ENCODE measurements around the gene DNAH6.
"Not testable (repeated sequence)": the region's sequence is repeated elsewhere in the genome, so short reads cannot be mapped to it uniquely, and the experiment has no call there.

DNAH6 gene

GRCh38 chr2:84516234-84516986 lies at the start of gene DNAH6:
Gene DNAH6, plus strand, starts transcription at chr2:84516498. Its CDS starts 1,329 bp downstream, at chr2:84517827.
- no peak for DNase-seq (ENCODE audit: low read depth)

GRCh38 chr2:84467389-84467788 lies 48.9 kb upstream of the DNAH6 start:
- DNase-seq (ENCODE audit: low read depth), result no peak

GRCh38 chr2:84472423-84472822 lies 43.9 kb upstream of the DNAH6 start:
- not testable (repeated sequence) for DNase-seq (ENCODE audit: low read depth)

GRCh38 chr2:84472856-84473565 lies 43.3 kb upstream of the DNAH6 start:
- DNase-seq (ENCODE audit: low read depth), result no peak

- no peak for DNase-seq (ENCODE audit: low read depth)
Observed at GRCh38 chr2:84474176-84474575, 42.1 kb upstream of the DNAH6 start.

- DNase-seq (ENCODE audit: low read depth), result no peak
Observed at GRCh38 chr2:84477886-84478285, 38.4 kb upstream of the DNAH6 start.

GRCh38 chr2:84478867-84479266 lies 37.4 kb upstream of the DNAH6 start:
- DNase-seq (ENCODE audit: low read depth), result no peak

- DNase-seq (ENCODE audit: low read depth), result no peak
Observed at GRCh38 chr2:84481702-84482101, 34.6 kb upstream of the DNAH6 start.

- DNase-seq (ENCODE audit: low read depth), result no peak
Observed at GRCh38 chr2:84482603-84483002, 33.7 kb upstream of the DNAH6 start.

GRCh38 chr2:84483320-84483719 lies 33.0 kb upstream of the DNAH6 start:
- no peak for DNase-seq (ENCODE audit: low read depth)

GRCh38 chr2:84486441-84487115 lies 29.7 kb upstream of the DNAH6 start:
- DNase-seq (ENCODE audit: low read depth), result no peak

- DNase-seq (ENCODE audit: low read depth), result no peak
Observed at GRCh38 chr2:84487298-84487996, 28.9 kb upstream of the DNAH6 start.

GRCh38 chr2:84491256-84491655 lies 25.0 kb upstream of the DNAH6 start:
- DNase-seq (ENCODE audit: low read depth), result no peak

- no peak for DNase-seq (ENCODE audit: low read depth)
Observed at GRCh38 chr2:84491741-84492140, 24.6 kb upstream of the DNAH6 start.

- DNase-seq (ENCODE audit: low read depth), result no peak
Observed at GRCh38 chr2:84492571-84492970, 23.7 kb upstream of the DNAH6 start.

- no peak for DNase-seq (ENCODE audit: low read depth)
Observed at GRCh38 chr2:84493514-84493913, 22.8 kb upstream of the DNAH6 start.

- no peak for DNase-seq (ENCODE audit: low read depth)
Observed at GRCh38 chr2:84494070-84494469, 22.2 kb upstream of the DNAH6 start.

GRCh38 chr2:84495539-84496146 lies 20.7 kb upstream of the DNAH6 start:
- no peak for DNase-seq (ENCODE audit: low read depth)

- DNase-seq (ENCODE audit: low read depth), result no peak
Observed at GRCh38 chr2:84496386-84496785, 19.9 kb upstream of the DNAH6 start.

- no peak for DNase-seq (ENCODE audit: low read depth)
Observed at GRCh38 chr2:84497285-84497684, 19.0 kb upstream of the DNAH6 start.

- DNase-seq (ENCODE audit: low read depth), result no peak
Observed at GRCh38 chr2:84498150-84498799, 18.0 kb upstream of the DNAH6 start.
